ENCODE measurements around the gene SLC9A3. TPM values are rescaled to one million over a fixed set of nuclear protein-coding genes. Genes with fewer than 3 reads are reported as not detected.
A peak's percentile ranks its signal among the peaks of the same experiment; 100 is the strongest.

Gene SLC9A3
- total RNA-seq, 1 donor from 2014 or later, result 1.2 TPM

GRCh38 chr5:568061-568781, 44.0 kb upstream of the SLC9A3 start:
- no peak for TF ChIP-seq CTCF (IDR thresholded peaks at IDR 0.05)
- no peak overlapping the region for H3K4me3 Mint-ChIP-seq (ENCODE audit: unreplicated experiment)
- peak; percentile 84 for DNase-seq (ENCODE audit: extremely low spot score, unreplicated experiment)

GRCh38 chr5:567664-568060, 43.4 kb upstream of the SLC9A3 start:
- H3K4me3 Mint-ChIP-seq (ENCODE audit: unreplicated experiment), result no peak overlapping the region
- H3K4me1 Mint-ChIP-seq (ENCODE audit: unreplicated experiment), result peaks cover 3% of the 10 kb centered on the region
- peaks cover 15% of the 10 kb centered on the region for H3K9me3 Mint-ChIP-seq (ENCODE audit: unreplicated experiment)
- H3K36me3 Mint-ChIP-seq (ENCODE audit: unreplicated experiment), result no peaks in the 10 kb centered on the region
- no peak for TF ChIP-seq CTCF (IDR thresholded peaks at IDR 0.05)
- H3K27ac Mint-ChIP-seq (ENCODE audit: unreplicated experiment), result no peak overlapping the region
- DNase-seq (ENCODE audit: extremely low spot score, unreplicated experiment), result no peak
- H3K27me3 Mint-ChIP-seq (ENCODE audit: unreplicated experiment), result peaks cover 3% of the 10 kb centered on the region

More at GRCh38 chr5:568061-568781, 44.0 kb upstream of the SLC9A3 start:
- H3K27ac Mint-ChIP-seq (ENCODE audit: unreplicated experiment), result no peak overlapping the region
- peaks cover 3% of the 10 kb centered on the region for H3K27me3 Mint-ChIP-seq (ENCODE audit: unreplicated experiment)
- H3K36me3 Mint-ChIP-seq (ENCODE audit: unreplicated experiment), result no peaks in the 10 kb centered on the region
- H3K4me1 Mint-ChIP-seq (ENCODE audit: unreplicated experiment), result peaks cover 3% of the 10 kb centered on the region
- peaks cover 15% of the 10 kb centered on the region for H3K9me3 Mint-ChIP-seq (ENCODE audit: unreplicated experiment)

GRCh38 chr5:566636-567309, 42.5 kb upstream of the SLC9A3 start:
- no peak overlapping the region for H3K27ac Mint-ChIP-seq (ENCODE audit: unreplicated experiment)
- no peaks in the 10 kb centered on the region for H3K27me3 Mint-ChIP-seq (ENCODE audit: unreplicated experiment)
- H3K4me1 Mint-ChIP-seq (ENCODE audit: unreplicated experiment), result peaks cover 3% of the 10 kb centered on the region
- DNase-seq (ENCODE audit: extremely low spot score, unreplicated experiment), result peak; percentile 78
- TF ChIP-seq CTCF (IDR thresholded peaks at IDR 0.05), result no peak
- H3K36me3 Mint-ChIP-seq (ENCODE audit: unreplicated experiment), result no peaks in the 10 kb centered on the region
- H3K9me3 Mint-ChIP-seq (ENCODE audit: unreplicated experiment), result peaks cover 15% of the 10 kb centered on the region
- H3K4me3 Mint-ChIP-seq (ENCODE audit: unreplicated experiment), result no peak overlapping the region

- Mint-ChIP-seq H3K4me3 (ENCODE audit: unreplicated experiment) (no peak overlapping the region), H3K27ac (ENCODE audit: unreplicated experiment) (no peak overlapping the region), H3K36me3 (ENCODE audit: unreplicated experiment) (no peaks in the 10 kb centered on the region), H3K4me1 (ENCODE audit: unreplicated experiment) (peaks cover 3% of the 10 kb centered on the region), H3K27me3 (ENCODE audit: unreplicated experiment) (no peaks in the 10 kb centered on the region), H3K9me3 (ENCODE audit: unreplicated experiment) (peaks cover 15% of the 10 kb centered on the region)
- no peak for TF ChIP-seq CTCF (IDR thresholded peaks at IDR 0.05)
- DNase-seq (ENCODE audit: extremely low spot score, unreplicated experiment), result peak; percentile 77
Measured at GRCh38 chr5:565782-566440, 41.7 kb upstream of the SLC9A3 start.

- Mint-ChIP-seq H3K27me3 (ENCODE audit: unreplicated experiment) (peaks cover 3% of the 10 kb centered on the region), H3K9me3 (ENCODE audit: unreplicated experiment) (peaks cover 5% of the 10 kb centered on the region), H3K4me1 (ENCODE audit: unreplicated experiment) (peaks cover 3% of the 10 kb centered on the region), H3K4me3 (ENCODE audit: unreplicated experiment) (no peak overlapping the region), H3K36me3 (ENCODE audit: unreplicated experiment) (no peaks in the 10 kb centered on the region), H3K27ac (ENCODE audit: unreplicated experiment) (no peak overlapping the region)
- DNase-seq (ENCODE audit: extremely low spot score, unreplicated experiment), result peak; percentile 71
- no peak for TF ChIP-seq CTCF (IDR thresholded peaks at IDR 0.05)
Measured at GRCh38 chr5:561408-561807, 37.2 kb upstream of the SLC9A3 start.
